ENCODE measurements around the gene ITIH1. TPM values are rescaled to one million over a fixed set of nuclear protein-coding genes. Genes with fewer than 3 reads are reported as not detected.

ITIH1 gene
- total RNA-seq, 1 experiment from 2014 or later: 0.26 TPM

GRCh38 chr3:52773361-52774065 is 3.9 kb upstream of the ITIH1 start (continued):
- TF ChIP-seq E2F4 (CRISPR knock-in tag; IDR thresholded peaks at IDR 0.05; ENCODE audit: borderline replicate concordance, low read depth) (no peak), TEAD4 (CRISPR knock-in tag; IDR thresholded peaks at IDR 0.05) (no peak), ZNF512 (CRISPR knock-in tag; IDR thresholded peaks at IDR 0.05; ENCODE audit: borderline replicate concordance) (no peak), NFATC4 (CRISPR knock-in tag; IDR thresholded peaks at IDR 0.05) (no peak), RORB (CRISPR knock-in tag; IDR thresholded peaks at IDR 0.05) (no peak), MXD4 (CRISPR knock-in tag; IDR thresholded peaks at IDR 0.05; ENCODE audit: borderline replicate concordance) (no peak), CDX4 (CRISPR knock-in tag; IDR thresholded peaks at IDR 0.05; ENCODE audit: borderline replicate concordance) (no peak)

- no peak for TF ChIP-seq ARID4B (CRISPR knock-in tag; IDR thresholded peaks at IDR 0.05; ENCODE audit: borderline replicate concordance)
- no peak for TF ChIP-seq ELF4 (CRISPR knock-in tag; IDR thresholded peaks at IDR 0.05; ENCODE audit: low read depth)
- no peak for TF ChIP-seq JUN (CRISPR knock-in tag; IDR thresholded peaks at IDR 0.05)
- no peak for TF ChIP-seq ZNF396 (CRISPR knock-in tag; IDR thresholded peaks at IDR 0.05; ENCODE audit: borderline replicate concordance)
- TF ChIP-seq ETV6 (CRISPR knock-in tag; IDR thresholded peaks at IDR 0.05): no peak
- TF ChIP-seq GRHL2 (CRISPR knock-in tag; IDR thresholded peaks at IDR 0.05; ENCODE audit: insufficient replicate concordance, severe bottlenecking): no peak
- no peak for TF ChIP-seq E2F4 (CRISPR knock-in tag; IDR thresholded peaks at IDR 0.05; ENCODE audit: borderline replicate concordance, low read depth)
- Mint-ChIP-seq H3K36me3 (no peaks in the 10 kb centered on the region), H3K4me3 (no peak overlapping the region), H3K27me3 (ENCODE audit: low read depth) (no peaks in the 10 kb centered on the region), H3K9me3 (no peaks in the 10 kb centered on the region), H3K27ac (no peak overlapping the region), H3K4me1 (peaks cover 6% of the 10 kb centered on the region)
- POLR2A ChIA-PET: no interaction called here
- CTCF ChIA-PET: interaction anchor here (0.5 to 2.2 kb wide), 4 partner anchors 10 to 47 kb away, joined by 3 to 13 read pairs (median 6); no protein-coding TSS in a partner anchor
- DNase-seq (ENCODE audit: low spot score): no peak
- no peak for ATAC-seq
These were observed 3.2 kb upstream of the ITIH1 start for GRCh38 chr3:52774066-52774713.

Measured in WTC11 (cell line).